ENCODE measurements around the gene ADAMTS18.

GRCh38 chr16:77282345-77282744 lies 152.5 kb downstream of the ADAMTS18 start:
- no peak for TF ChIP-seq CTCF (IDR thresholded peaks at IDR 0.05 in 2 of 3, conservative IDR thresholded peaks at IDR 0.05 in 1 of 3; ENCODE audit: borderline replicate concordance in 1 of 3, insufficient read depth in 1 of 3, low read depth in 2 of 3, low read length in 2 of 3)
- no peak for TF ChIP-seq SP1 (IDR thresholded peaks at IDR 0.05; ENCODE audit: low read depth)
- TF ChIP-seq POLR2AphosphoS5 (IDR thresholded peaks at IDR 0.05; ENCODE audit: low read depth, low read length), result no peak
- TF ChIP-seq RAD21 (IDR thresholded peaks at IDR 0.05; ENCODE audit: low read depth), result no peak
- TF ChIP-seq ZNF274 (IDR thresholded peaks at IDR 0.05; ENCODE audit: low read depth, low read length), result no peak
- TF ChIP-seq REST (IDR thresholded peaks at IDR 0.05; ENCODE audit: low read depth), result no peak
- no peak for TF ChIP-seq EZH2phosphoT487 (IDR thresholded peaks at IDR 0.05; ENCODE audit: borderline replicate concordance)
